Stimulated activated CD8-positive, alpha-beta memory T cell treated with anti-CD3 and anti-CD28 coated beads, Interleukin-2, amount 100 ng/mL, for 1 hour (primary cell): ENCODE results near the gene THEMIS.
"Not testable (repeated sequence)": the region's sequence is repeated elsewhere in the genome, so short reads cannot be mapped to it uniquely, and the experiment has no call there.

ENCODE experiments used
- DNase-seq, 2 donors: peaks; one replicate each; pipeline ENCODE4 v3.0.0-alpha.2; 2020; ENCODE audit warnings: low read depth in 2 of 2

Gene THEMIS

DNA sequence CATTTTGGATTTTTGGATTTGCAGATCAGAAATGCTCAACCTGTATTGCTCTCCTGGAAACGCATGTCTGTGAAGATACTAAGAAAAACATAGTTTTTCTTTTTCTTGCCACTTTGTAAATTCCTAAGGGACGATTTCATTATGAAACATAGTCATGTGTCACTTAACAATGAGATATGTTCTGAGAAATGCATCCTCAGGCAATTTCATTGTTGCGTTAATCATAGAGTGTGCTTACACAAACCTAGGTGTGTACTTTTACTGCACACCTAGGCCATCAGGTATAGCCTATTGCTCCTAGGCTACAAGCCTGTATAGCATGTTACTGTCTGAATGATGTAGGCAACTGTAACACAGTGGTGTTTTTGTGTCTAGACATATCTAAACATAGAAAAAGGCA lies 13.4 kb upstream of the THEMIS start:
- DNase-seq: no peak

DNA sequence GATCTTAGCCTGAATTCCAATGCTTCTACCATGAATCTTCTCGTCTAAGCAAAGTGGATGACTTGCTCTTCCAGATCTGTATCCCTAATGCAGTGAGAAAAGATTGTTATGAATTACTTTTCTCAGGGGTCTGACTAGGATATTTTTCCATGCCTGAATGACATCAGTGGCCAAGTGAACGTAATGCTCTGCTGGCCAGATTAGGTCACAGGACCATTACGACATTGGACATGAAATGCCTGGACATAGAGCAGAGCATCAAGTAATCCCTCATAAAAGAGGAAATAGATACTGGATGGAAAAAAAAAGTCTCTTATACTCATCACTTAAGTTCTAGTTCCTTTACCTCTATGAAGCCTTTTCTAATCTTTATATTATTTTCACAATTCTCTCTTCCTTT lies 12.1 kb upstream of the THEMIS start:
- no peak for DNase-seq

DNA sequence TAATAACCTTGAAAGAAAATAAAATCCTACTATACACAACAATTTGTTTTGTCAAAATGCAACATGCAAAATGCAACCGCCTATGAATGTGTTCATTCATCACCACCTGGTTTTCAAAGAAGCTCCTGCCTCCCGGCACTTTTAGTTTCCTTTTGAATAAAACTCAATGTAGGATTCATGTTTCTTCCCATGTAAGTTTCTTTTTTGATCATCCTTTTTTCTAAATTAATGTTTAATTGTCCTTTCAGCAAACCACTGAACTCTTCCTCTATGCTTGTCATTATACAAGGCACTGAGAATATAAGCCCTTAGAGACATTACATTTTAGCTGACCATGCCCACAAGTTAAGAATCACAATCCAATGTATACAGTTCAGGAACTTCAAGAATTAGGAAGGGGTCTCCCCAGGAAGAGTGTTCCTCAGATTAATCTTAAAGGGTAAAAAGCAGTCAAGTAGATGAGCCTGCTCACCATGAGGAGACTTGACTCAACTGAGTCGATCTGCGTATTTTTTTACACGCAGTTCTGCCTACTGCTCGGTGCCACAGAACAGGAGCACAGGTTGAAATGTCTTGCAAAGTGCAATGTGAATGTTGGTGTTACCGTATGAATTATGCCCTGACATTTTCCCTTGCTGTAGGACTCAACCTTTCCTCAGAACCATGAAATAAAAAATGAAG lies 7.2 kb upstream of the THEMIS start:
- DNase-seq: no peak

DNA sequence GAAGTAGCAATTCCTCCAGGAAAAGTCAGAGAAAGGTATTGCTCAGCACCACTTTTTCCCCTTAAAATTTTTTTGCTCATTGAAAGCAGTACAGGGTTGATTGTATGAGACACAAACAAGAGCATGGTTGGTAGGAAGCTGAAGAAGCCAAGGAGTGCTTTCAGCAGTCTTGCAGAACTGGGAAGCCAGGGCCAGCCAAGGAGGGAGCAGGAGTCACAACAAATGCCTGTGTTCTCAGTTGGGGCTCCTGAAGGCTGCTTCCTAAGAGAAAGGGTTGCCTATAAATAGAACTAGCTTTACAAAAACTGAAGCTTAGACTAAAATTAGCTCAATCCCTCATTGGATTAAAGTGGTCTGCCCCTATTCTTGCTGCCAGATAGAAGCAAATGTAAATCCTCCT lies 3.3 kb upstream of the THEMIS start:
- no peak for DNase-seq

GRCh38 chr6:127902933-127903332 lies 2.1 kb upstream of the THEMIS start:
- no peak for DNase-seq

GRCh38 chr6:127897484-127897883 lies 3.4 kb downstream of the THEMIS start:
- DNase-seq: no peak

- no peak for DNase-seq
Measured at GRCh38 chr6:127894051-127894450, 6.8 kb downstream of the THEMIS start.

- DNase-seq: no peak
Measured at GRCh38 chr6:127893541-127893940, 7.3 kb downstream of the THEMIS start.

DNA sequence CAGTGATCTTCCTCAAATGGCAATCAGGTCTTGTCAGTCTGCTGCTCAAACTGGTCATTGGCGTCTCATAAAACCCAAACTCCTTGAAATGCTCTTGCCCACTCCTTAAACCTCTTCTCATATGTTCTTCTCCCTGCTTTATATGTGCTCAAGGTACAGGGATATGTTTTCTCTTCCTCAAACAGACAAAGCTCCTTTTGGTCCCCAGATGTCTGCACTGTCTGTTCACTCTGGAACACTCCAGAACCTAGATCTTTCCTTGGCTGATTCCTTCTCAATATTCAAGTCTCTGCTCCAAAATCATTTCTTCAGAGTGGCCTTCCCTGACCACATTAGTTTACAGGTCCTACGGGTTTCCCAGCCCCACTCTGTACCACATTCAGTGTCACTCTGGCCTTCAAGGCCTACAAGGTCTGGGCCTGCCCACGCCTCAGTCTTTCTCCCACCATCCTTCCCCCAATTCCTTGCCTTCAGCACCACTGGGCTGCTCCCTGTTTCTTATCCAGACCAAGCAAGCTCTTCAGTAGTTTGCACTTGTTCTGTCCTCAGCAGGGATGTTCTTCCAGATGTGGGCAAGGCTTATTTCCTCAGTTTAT lies 9.0 kb downstream of the THEMIS start:
- DNase-seq: no peak

DNA sequence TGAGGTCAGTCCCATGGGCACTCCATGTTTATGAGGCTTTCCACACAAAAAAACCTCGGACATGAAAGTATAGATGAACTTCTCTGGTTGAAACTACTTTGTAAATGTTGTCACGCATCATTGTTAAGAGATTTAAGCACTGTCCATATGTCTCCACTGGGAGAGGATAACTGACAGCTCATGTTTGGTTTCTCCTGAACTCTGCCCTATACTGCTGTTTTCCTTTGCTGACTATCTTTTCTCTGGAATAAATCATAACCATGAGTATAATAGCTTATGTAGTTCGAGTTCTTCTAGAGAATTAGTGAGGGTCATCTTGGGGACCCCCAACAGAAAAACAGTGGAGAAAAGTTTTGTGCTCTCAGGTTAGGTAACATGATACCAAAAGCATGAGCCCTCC lies 14.3 kb downstream of the THEMIS start:
- DNase-seq: no peak

- DNase-seq: no peak
Measured at GRCh38 chr6:127884134-127884533, 16.7 kb downstream of the THEMIS start.

DNA sequence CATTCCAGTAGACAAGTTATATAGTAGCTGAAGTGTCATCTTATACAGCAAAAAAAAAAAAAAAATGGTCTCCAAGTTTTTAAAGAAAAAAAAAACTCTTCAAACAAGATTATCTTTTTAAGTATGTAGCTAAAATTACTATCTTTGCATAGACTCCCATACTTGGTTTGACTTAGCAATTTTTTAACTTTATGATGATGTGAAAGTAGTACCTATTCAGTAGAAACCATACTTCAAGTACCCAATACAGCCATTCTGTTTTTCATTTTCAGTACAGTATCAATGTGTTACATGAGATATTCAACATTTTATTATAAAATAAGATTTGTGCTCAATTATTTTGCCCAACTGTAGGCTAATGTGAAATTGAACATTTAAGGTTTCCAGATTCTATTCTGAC lies 18.9 kb downstream of the THEMIS start:
- DNase-seq: not testable (repeated sequence)

- no peak for DNase-seq
Measured at GRCh38 chr6:127880429-127880828, 20.4 kb downstream of the THEMIS start.

- DNase-seq: no peak
Measured at GRCh38 chr6:127879685-127880084, 21.2 kb downstream of the THEMIS start.

DNA sequence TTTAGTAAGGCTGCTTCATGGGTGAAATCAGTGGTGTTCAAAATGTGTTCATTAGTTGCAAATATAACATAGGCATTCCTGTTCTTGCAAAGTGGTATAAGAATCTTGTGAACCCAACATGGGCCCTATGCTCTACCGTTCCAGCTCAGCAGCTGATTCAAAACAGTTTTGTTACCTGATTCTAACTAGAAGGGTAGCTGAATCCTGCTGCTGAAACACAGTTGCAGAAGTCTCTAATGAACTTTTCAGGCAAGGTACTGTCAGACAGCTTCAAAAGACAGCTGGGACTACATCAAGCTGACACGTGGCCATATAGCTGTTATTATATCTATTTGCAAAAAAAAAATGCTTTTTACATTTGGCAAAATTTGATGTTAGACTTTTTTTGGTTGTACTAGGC lies 22.7 kb downstream of the THEMIS start:
- no peak for DNase-seq

GRCh38 chr6:127877231-127877630 lies 23.6 kb downstream of the THEMIS start:
- no peak for DNase-seq

- DNase-seq: no peak
Measured at GRCh38 chr6:127869772-127870404, 31.0 kb downstream of the THEMIS start.

DNA sequence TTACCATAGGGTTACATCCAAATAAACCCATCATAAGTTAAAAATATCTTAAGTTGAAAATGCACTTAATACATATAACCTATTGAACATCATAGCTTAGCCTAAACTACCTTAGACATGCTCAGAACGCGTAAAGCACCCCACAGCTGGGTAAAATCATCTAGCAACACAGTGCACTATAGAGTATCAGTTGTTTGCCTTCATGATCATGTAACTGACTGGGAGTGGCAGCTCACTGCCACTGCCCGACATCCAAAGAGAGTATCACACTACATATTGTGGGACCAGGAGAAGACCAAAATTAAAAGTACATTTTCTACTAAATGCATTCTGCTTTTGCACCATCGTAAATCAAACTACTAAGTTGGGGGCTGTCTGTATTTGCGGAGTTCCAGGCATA lies 31.7 kb downstream of the THEMIS start:
- no peak for DNase-seq

GRCh38 chr6:127868338-127868737 lies 32.5 kb downstream of the THEMIS start:
- no peak for DNase-seq

- no peak for DNase-seq
Measured at GRCh38 chr6:127866766-127867165, 34.1 kb downstream of the THEMIS start.

GRCh38 chr6:127865108-127865507 lies 35.8 kb downstream of the THEMIS start:
- DNase-seq: no peak

- DNase-seq: no peak
Measured at GRCh38 chr6:127864701-127865100, 36.2 kb downstream of the THEMIS start.

DNA sequence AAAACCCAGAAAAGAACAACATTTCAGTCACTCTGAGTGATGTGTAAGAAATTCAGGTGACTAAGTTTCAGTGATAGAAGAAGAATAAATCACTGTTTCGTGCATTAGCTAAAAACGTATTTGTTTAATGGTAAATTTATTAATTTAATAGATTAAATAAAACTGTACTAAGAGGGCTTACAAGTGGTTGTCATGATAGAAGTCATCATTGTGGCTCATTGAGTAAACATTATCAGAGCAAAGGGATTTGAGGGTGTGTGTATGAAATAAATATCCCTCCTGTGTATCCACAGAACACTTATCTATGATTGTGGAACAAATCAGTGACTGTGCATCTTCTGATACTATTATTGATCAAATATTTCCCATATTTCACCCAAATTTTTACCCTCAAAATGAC lies 40.1 kb downstream of the THEMIS start:
- DNase-seq: no peak
